Neural progenitor cell (in vitro differentiated cells): Measurements from ENCODE around the gene GABRR3. TPM values are rescaled to one million over a fixed set of nuclear protein-coding genes. Genes with fewer than 3 reads are reported as not detected.

Experiments
- DNase-seq: peaks from one replicate; pipeline ENCODE4 v3.0.0-alpha.2; 2016; ENCODE audit warnings: low spot score
- H2AFZ ChIP-seq: fragments of 200-600 bp; sonication (generic); replicated peaks from 2 replicates; pipeline ENCODE4 v1.6.1; 2016; ENCODE audit warnings: antibody characterized with exemption
- H3F3A ChIP-seq: fragments of 200-600 bp; sonication (generic); 2 replicates; pipeline ENCODE4 v1.6.1; 2016; ENCODE audit warnings: antibody characterized with exemption, low read depth
- H3K27ac ChIP-seq: fragments of 200-600 bp; sonication (generic); 2 replicates; pipeline ENCODE4 v1.5.1; 2016; ENCODE audit warnings: mild to moderate bottlenecking
- H3K27me3 ChIP-seq: fragments of 200-600 bp; sonication (generic); 2 replicates; pipeline ENCODE4 v1.6.1; 2016; ENCODE audit warnings: mild to moderate bottlenecking, moderate library complexity
- H3K36me3 ChIP-seq: fragments of 200-600 bp; sonication (generic); 2 replicates; pipeline ENCODE4 v1.5.1; 2016
- H3K4me1 ChIP-seq: fragments of 200-600 bp; sonication (generic); 2 replicates; pipeline ENCODE4 v1.6.1; 2016; ENCODE audit warnings: mixed run types
- H3K4me2 ChIP-seq: fragments of 200-600 bp; sonication (generic); 2 replicates; pipeline ENCODE4 v1.6.1; 2016
- H3K4me3 ChIP-seq: fragments of 200-600 bp; sonication (generic); 2 replicates; pipeline ENCODE4 v1.5.1; 2016
- H3K79me2 ChIP-seq: fragments of 200-600 bp; sonication (generic); 2 replicates; pipeline ENCODE4 v1.6.1; 2016; ENCODE audit warnings: low read depth
- H3K9ac ChIP-seq: fragments of 200-600 bp; sonication (generic); 2 replicates; pipeline ENCODE4 v1.6.1; 2016
- H3K9me3 ChIP-seq: fragments of 200-600 bp; sonication (generic); 2 replicates; pipeline ENCODE4 v1.5.1; 2016; ENCODE audit warnings: low read depth
- H4K20me1 ChIP-seq: fragments of 200-600 bp; sonication (generic); 2 replicates; pipeline ENCODE4 v1.6.1; 2016; ENCODE audit warnings: low read depth
- H3K27ac Mint-ChIP-seq: 3 replicates; pipeline ENCODE4 v1.8.0; 2021; ENCODE audit warnings: mixed read lengths
- H3K27me3 Mint-ChIP-seq: 2 replicates; pipeline ENCODE4 v1.8.0; 2022; ENCODE audit warnings: low read depth, mild to moderate bottlenecking, inconsistent platforms, moderate library complexity, mixed read lengths; ENCODE audit not compliant: insufficient read depth
- H3K36me3 Mint-ChIP-seq: 3 replicates; pipeline ENCODE4 v1.8.0; 2021; ENCODE audit warnings: mixed read lengths
- H3K4me1 Mint-ChIP-seq: 3 replicates; pipeline ENCODE4 v1.8.0; 2021; ENCODE audit warnings: mixed read lengths
- H3K4me3 Mint-ChIP-seq: 3 replicates; pipeline ENCODE4 v1.8.0; 2021; ENCODE audit warnings: mild to moderate bottlenecking, moderate library complexity, mixed read lengths
- H3K9me3 Mint-ChIP-seq: 3 replicates; pipeline ENCODE4 v1.8.0; 2020; ENCODE audit warnings: mixed read lengths
- CTCF ChIP-seq: fragments of 200-600 bp; sonication (generic); IDR thresholded peaks from 2 replicates; pipeline ENCODE4 v1.5.1; 2017; ENCODE audit warnings: antibody characterized with exemption, mild to moderate bottlenecking
- EZH2 ChIP-seq: fragments of 200-600 bp; sonication (generic); IDR thresholded peaks from 2 replicates; pipeline ENCODE4 v1.6.1; 2017; ENCODE audit warnings: antibody characterized with exemption, mild to moderate bottlenecking, moderate library complexity
- EZH2phosphoT487 ChIP-seq: fragments of 200-600 bp; sonication (generic); IDR thresholded peaks from 2 replicates; pipeline ENCODE4 v1.6.1; 2017; ENCODE audit warnings: antibody characterized with exemption
- total RNA-seq: library from RNA; depleted of rRNA; stranded (reverse); fragments of >200 nt; gene quantifications from 2 replicates; pipeline ENCODE4 v1.2.3, GENCODE V29; 2015; ENCODE audit warnings: low replicate concordance

GABRR3 gene
- total RNA-seq, 1 donor from 2014 or later = not detected

- Mint-ChIP-seq H3K27ac (no peak overlapping the region), H3K36me3 (peaks cover 3% of the 10 kb centered on the region), H3K9me3 (no peaks in the 10 kb centered on the region), H3K4me1 (peaks cover 4% of the 10 kb centered on the region), H3K4me3 (no peak overlapping the region), H3K27me3 (no peaks in the 10 kb centered on the region)
- no peak overlapping the region for H2AFZ ChIP-seq
- H3K4me1 ChIP-seq = peaks cover 9% of the 10 kb centered on the region
- H3K4me2 ChIP-seq = no peak overlapping the region
- H3K9ac ChIP-seq = no peak overlapping the region
- no peaks in the 10 kb centered on the region for H3F3A ChIP-seq
- DNase-seq = no peak
- no peaks in the 10 kb centered on the region for H3K79me2 ChIP-seq
- H3K4me3 ChIP-seq = no peak overlapping the region
- H4K20me1 ChIP-seq = no peaks in the 10 kb centered on the region
- no peak overlapping the region for H3K27ac ChIP-seq
- peaks cover 5% of the 10 kb centered on the region for H3K36me3 ChIP-seq
- H3K9me3 ChIP-seq = no peaks in the 10 kb centered on the region
- TF ChIP-seq EZH2 = no peak
- TF ChIP-seq CTCF = no peak
- no peak for TF ChIP-seq EZH2phosphoT487
- H3K27me3 ChIP-seq = no peaks in the 10 kb centered on the region
Measured at GRCh38 chr3:97939401-97939800, 95.7 kb downstream of the GABRR3 start.

GRCh38 chr3:97938444-97938843 lies 96.7 kb downstream of the GABRR3 start:
- H3K4me1 Mint-ChIP-seq = peaks cover 4% of the 10 kb centered on the region
- no peak overlapping the region for H2AFZ ChIP-seq
- H3K27ac ChIP-seq = no peak overlapping the region
- H3K36me3 ChIP-seq = no peaks in the 10 kb centered on the region
- no peaks in the 10 kb centered on the region for H3F3A ChIP-seq
- H4K20me1 ChIP-seq = no peaks in the 10 kb centered on the region
- peaks cover 3% of the 10 kb centered on the region for H3K36me3 Mint-ChIP-seq
- no peaks in the 10 kb centered on the region for H3K27me3 Mint-ChIP-seq
- no peaks in the 10 kb centered on the region for H3K79me2 ChIP-seq
- H3K27me3 ChIP-seq = no peaks in the 10 kb centered on the region
- peaks cover 9% of the 10 kb centered on the region for H3K4me1 ChIP-seq
- no peak for DNase-seq
- H3K27ac Mint-ChIP-seq = no peak overlapping the region
- H3K9ac ChIP-seq = no peak overlapping the region
- no peaks in the 10 kb centered on the region for H3K9me3 ChIP-seq
- H3K4me2 ChIP-seq = no peak overlapping the region
- no peak overlapping the region for H3K4me3 ChIP-seq
- no peak for TF ChIP-seq EZH2
- no peak for TF ChIP-seq CTCF
- TF ChIP-seq EZH2phosphoT487 = no peak
- no peak overlapping the region for H3K4me3 Mint-ChIP-seq
- no peaks in the 10 kb centered on the region for H3K9me3 Mint-ChIP-seq

GRCh38 chr3:97937205-97937604 lies 97.9 kb downstream of the GABRR3 start:
- Mint-ChIP-seq H3K27me3 (no peaks in the 10 kb centered on the region), H3K4me3 (no peak overlapping the region), H3K9me3 (no peaks in the 10 kb centered on the region), H3K4me1 (peaks cover 4% of the 10 kb centered on the region), H3K36me3 (peaks cover 1% of the 10 kb centered on the region), H3K27ac (no peak overlapping the region)
- Histone ChIP-seq H3K27ac (no peak overlapping the region), H3K9ac (no peak overlapping the region), H3K4me2 (no peak overlapping the region), H2AFZ (no peak overlapping the region), H3F3A (no peaks in the 10 kb centered on the region), H3K27me3 (no peaks in the 10 kb centered on the region), H3K4me3 (no peak overlapping the region), H3K36me3 (no peaks in the 10 kb centered on the region), H4K20me1 (no peaks in the 10 kb centered on the region), H3K79me2 (no peaks in the 10 kb centered on the region), H3K9me3 (no peaks in the 10 kb centered on the region), H3K4me1 (peaks cover 9% of the 10 kb centered on the region)
- no peak for TF ChIP-seq CTCF
- no peak for TF ChIP-seq EZH2phosphoT487
- TF ChIP-seq EZH2 = no peak
- DNase-seq = no peak

- H3K4me1 Mint-ChIP-seq = peaks cover 3% of the 10 kb centered on the region
- no peaks in the 10 kb centered on the region for H3K36me3 ChIP-seq
- no peak overlapping the region for H3K27ac Mint-ChIP-seq
- H3K27me3 Mint-ChIP-seq = no peaks in the 10 kb centered on the region
- no peak overlapping the region for H3K27ac ChIP-seq
- no peak overlapping the region for H3K9ac ChIP-seq
- H3K4me2 ChIP-seq = no peak overlapping the region
- no peaks in the 10 kb centered on the region for H3F3A ChIP-seq
- H3K4me3 Mint-ChIP-seq = no peak overlapping the region
- TF ChIP-seq CTCF (no peak), EZH2 (no peak), EZH2phosphoT487 (no peak)
- no peaks in the 10 kb centered on the region for H3K27me3 ChIP-seq
- H3K79me2 ChIP-seq = no peaks in the 10 kb centered on the region
- no peak overlapping the region for H3K4me3 ChIP-seq
- peaks cover 9% of the 10 kb centered on the region for H3K4me1 ChIP-seq
- H2AFZ ChIP-seq = no peak overlapping the region
- no peak for DNase-seq
- no peaks in the 10 kb centered on the region for H3K9me3 ChIP-seq
- no peaks in the 10 kb centered on the region for H4K20me1 ChIP-seq
- no peaks in the 10 kb centered on the region for H3K9me3 Mint-ChIP-seq
- H3K36me3 Mint-ChIP-seq = peaks cover 6% of the 10 kb centered on the region
Measured at GRCh38 chr3:97935842-97936241, 99.3 kb downstream of the GABRR3 start.
